ENCODE data around the gene DPH6. TPM values are rescaled to one million over a fixed set of nuclear protein-coding genes. Genes with fewer than 3 reads are reported as not detected.

DPH6 gene
- total RNA-seq, 1 donor from 2014 or later, result 7.8 TPM

GRCh38 chr15:35491173-35491572, 54.8 kb downstream of the DPH6 start:
- no peak for DNase-seq (ENCODE audit: low spot score)
- peaks cover 12% of the 10 kb centered on the region for H3K9me3 Mint-ChIP-seq (ENCODE audit: low read depth)
- H3K4me3 Mint-ChIP-seq (ENCODE audit: unreplicated experiment), result no peak overlapping the region
- no peaks in the 10 kb centered on the region for H3K27me3 Mint-ChIP-seq (ENCODE audit: low read depth)
- H3K4me1 Mint-ChIP-seq (ENCODE audit: low read depth), result peaks cover 11% of the 10 kb centered on the region
- H3K27ac Mint-ChIP-seq (ENCODE audit: unreplicated experiment), result no peak overlapping the region
- no peak for TF ChIP-seq CTCF (IDR thresholded peaks at IDR 0.05)
- H3K36me3 Mint-ChIP-seq (ENCODE audit: low read depth), result peaks cover 10% of the 10 kb centered on the region

GRCh38 chr15:35490511-35490910, 55.5 kb downstream of the DPH6 start:
- no peak for DNase-seq (ENCODE audit: low spot score)
- Mint-ChIP-seq H3K27me3 (ENCODE audit: low read depth) (no peaks in the 10 kb centered on the region), H3K4me3 (ENCODE audit: unreplicated experiment) (no peak overlapping the region), H3K36me3 (ENCODE audit: low read depth) (peaks cover 11% of the 10 kb centered on the region), H3K9me3 (ENCODE audit: low read depth) (peaks cover 17% of the 10 kb centered on the region), H3K27ac (ENCODE audit: unreplicated experiment) (no peak overlapping the region), H3K4me1 (ENCODE audit: low read depth) (peaks cover 9% of the 10 kb centered on the region)
- no peak for TF ChIP-seq CTCF (IDR thresholded peaks at IDR 0.05)

GRCh38 chr15:35487417-35487816, 58.5 kb downstream of the DPH6 start:
- no peak for DNase-seq (ENCODE audit: low spot score)
- Mint-ChIP-seq H3K36me3 (ENCODE audit: low read depth) (peaks cover 11% of the 10 kb centered on the region), H3K4me1 (ENCODE audit: low read depth) (peaks cover 3% of the 10 kb centered on the region), H3K27me3 (ENCODE audit: low read depth) (no peaks in the 10 kb centered on the region), H3K27ac (ENCODE audit: unreplicated experiment) (no peak overlapping the region), H3K4me3 (ENCODE audit: unreplicated experiment) (no peak overlapping the region), H3K9me3 (ENCODE audit: low read depth) (peaks cover 19% of the 10 kb centered on the region)
- no peak for TF ChIP-seq CTCF (IDR thresholded peaks at IDR 0.05)

GRCh38 chr15:35486296-35486695, 59.7 kb downstream of the DPH6 start:
- peaks cover 11% of the 10 kb centered on the region for H3K4me1 Mint-ChIP-seq (ENCODE audit: low read depth)
- DNase-seq (ENCODE audit: low spot score), result no peak
- H3K27me3 Mint-ChIP-seq (ENCODE audit: low read depth), result no peaks in the 10 kb centered on the region
- TF ChIP-seq CTCF (IDR thresholded peaks at IDR 0.05), result no peak
- no peak overlapping the region for H3K27ac Mint-ChIP-seq (ENCODE audit: unreplicated experiment)
- peaks cover 19% of the 10 kb centered on the region for H3K9me3 Mint-ChIP-seq (ENCODE audit: low read depth)
- H3K4me3 Mint-ChIP-seq (ENCODE audit: unreplicated experiment), result no peak overlapping the region
- peaks cover 11% of the 10 kb centered on the region for H3K36me3 Mint-ChIP-seq (ENCODE audit: low read depth)

GRCh38 chr15:35485411-35485810, 60.6 kb downstream of the DPH6 start:
- Mint-ChIP-seq H3K27ac (ENCODE audit: unreplicated experiment) (no peak overlapping the region), H3K27me3 (ENCODE audit: low read depth) (no peaks in the 10 kb centered on the region), H3K36me3 (ENCODE audit: low read depth) (peaks cover 11% of the 10 kb centered on the region), H3K4me3 (ENCODE audit: unreplicated experiment) (no peak overlapping the region), H3K9me3 (ENCODE audit: low read depth) (peaks cover 19% of the 10 kb centered on the region), H3K4me1 (ENCODE audit: low read depth) (peaks cover 11% of the 10 kb centered on the region)
- no peak for TF ChIP-seq CTCF (IDR thresholded peaks at IDR 0.05)
- DNase-seq (ENCODE audit: low spot score), result no peak
